B cell (primary cell): ENCODE measurements around the gene PPP1R16B. TPM values are rescaled to one million over a fixed set of nuclear protein-coding genes. Genes with fewer than 3 reads are reported as not detected.
A peak's percentile ranks its signal among the peaks of the same experiment; 100 is the strongest.

ENCODE experiments used
- ATAC-seq: fragments of 200-7000 bp; cut with Tn5 transposase; one replicate; pipeline ENCODE4 v1.10.0; 2021; ENCODE audit warnings: low read depth, mild to moderate bottlenecking, moderate number of reproducible peaks, moderate library complexity
- CTCF ChIA-PET: fragments of 350-600 bp; sonication (Branson Sonifier 250); formaldehyde crosslinking; loops from one replicate; lab custom pipeline; 2021; ENCODE audit warnings: antibody characterized with exemption, inconsistent platforms; lab: Charles Lee
- POLR2A ChIA-PET: fragments of 350-600 bp; sonication (Branson Sonifier 250); formaldehyde crosslinking; loops from one replicate; lab custom pipeline; 2021; ENCODE audit warnings: antibody characterized with exemption; lab: Charles Lee
- DNase-seq: peaks from one replicate; pipeline ENCODE4 v3.0.0; 2013
- H2AFZ ChIP-seq: 2 replicates; pipeline ENCODE4 v1.6.1; 2012; ENCODE audit warnings: mild to moderate bottlenecking, low read depth, low read length; ENCODE audit not compliant: insufficient read depth, poor library complexity, severe bottlenecking
- H3K27ac ChIP-seq, 2 donors: 1 replicate in 1 of 2; 2 replicates in 1 of 2; pipeline ENCODE4 v1.5.1; 2012 to 2013; ENCODE audit warnings: low read length in 2 of 2, mild to moderate bottlenecking in 2 of 2, moderate library complexity in 1 of 2
- H3K27me3 ChIP-seq, 4 experiments: fragments of 200-600 bp in 1 of 4; sonication (generic) in 1 of 4; replicated peaks in 1 of 4; 1 replicate in 2 of 4; 2 replicates in 2 of 4; pipeline versions ENCODE4 v1.6.1 to v1.7.0; 2013 to 2016; ENCODE audit warnings: low read length in 3 of 4, mild to moderate bottlenecking in 2 of 4, mixed read lengths in 1 of 4, moderate library complexity in 1 of 4; ENCODE audit not compliant: insufficient read depth in 4 of 4, control insufficient read depth in 3 of 4; ENCODE audit errors: control extremely low read depth in 1 of 4
- H3K36me3 ChIP-seq, 2 experiments: replicated peaks in 1 of 2; 1 replicate in 1 of 2; 2 replicates in 1 of 2; pipeline versions ENCODE4 v1.6.1 to v1.7.1; 2013; ENCODE audit warnings: low read length in 1 of 2; ENCODE audit not compliant: insufficient read depth in 2 of 2, control insufficient read depth in 1 of 2; ENCODE audit errors: control extremely low read depth in 1 of 2, extremely low read depth in 1 of 2
- H3K4me1 ChIP-seq, 2 donors: fragments of 200-600 bp in 1 of 2; sonication (generic) in 1 of 2; 1 replicate in 1 of 2; 2 replicates in 1 of 2; pipeline versions ENCODE4 v1.5.1 to v1.6.1; 2013 to 2017; ENCODE audit warnings: low read length in 2 of 2; ENCODE audit not compliant: control insufficient read depth in 2 of 2, insufficient read depth in 2 of 2
- H3K4me2 ChIP-seq: replicated peaks from 2 replicates; pipeline ENCODE3; 2012; ENCODE audit warnings: mild to moderate bottlenecking, low read depth, low read length; ENCODE audit not compliant: poor library complexity, severe bottlenecking
- H3K4me3 ChIP-seq, 5 experiments: fragments of 200-600 bp in 1 of 5; sonication (generic) in 1 of 5; 1 replicate in 3 of 5; 2 replicates in 2 of 5; pipeline versions ENCODE4 v1.5.1 to v1.7.0; 2011 to 2016; ENCODE audit warnings: low read length in 4 of 5, mild to moderate bottlenecking in 4 of 5, low read depth in 2 of 5, control low read depth in 1 of 5, moderate library complexity in 1 of 5; ENCODE audit not compliant: insufficient read depth in 1 of 5; ENCODE audit errors: control extremely low read depth in 1 of 5, extremely low read depth in 1 of 5
- H3K79me2 ChIP-seq: fragments of 200-600 bp; sonication (generic); one replicate; pipeline ENCODE4 v1.6.0; 2016; ENCODE audit warnings: low read length; ENCODE audit not compliant: control insufficient read depth, insufficient read depth
- H3K9ac ChIP-seq: fragments of 200-600 bp; sonication (generic); 2 replicates; pipeline ENCODE4 v1.6.1; 2017; ENCODE audit warnings: mild to moderate bottlenecking, low read length, moderate library complexity
- H3K9me3 ChIP-seq, 3 donors: one replicate each; pipeline versions ENCODE4 v1.6.1 to v1.7.1; 2013; ENCODE audit warnings: low read length in 2 of 3; ENCODE audit not compliant: control insufficient read depth in 2 of 3, insufficient read depth in 1 of 3; ENCODE audit errors: control extremely low read depth in 1 of 3
- H4K20me1 ChIP-seq: 2 replicates; pipeline ENCODE4 v1.6.0; 2012; ENCODE audit warnings: mild to moderate bottlenecking, low read length; ENCODE audit not compliant: insufficient read depth, control insufficient read depth, poor library complexity, severe bottlenecking
- H3K27ac Mint-ChIP-seq: one replicate; pipeline ENCODE4 v1.8.0; 2021; ENCODE audit warnings: mixed read lengths
- H3K27me3 Mint-ChIP-seq: one replicate; pipeline ENCODE4 v1.8.0; 2021; ENCODE audit warnings: mixed read lengths
- H3K4me1 Mint-ChIP-seq: one replicate; pipeline ENCODE4 v1.8.0; 2021; ENCODE audit warnings: mixed read lengths
- H3K4me3 Mint-ChIP-seq: one replicate; pipeline ENCODE4 v1.8.0; 2021; ENCODE audit warnings: mixed read lengths
- H3K9me3 Mint-ChIP-seq: one replicate; pipeline ENCODE4 v1.8.0; 2022; ENCODE audit warnings: mixed read lengths; ENCODE audit not compliant: insufficient read depth
- CTCF ChIP-seq: fragments of 200-600 bp; IDR thresholded peaks from one replicate; pipeline ENCODE4 v1.8.0; 2022; ENCODE audit warnings: antibody characterized with exemption, mild to moderate bottlenecking
- EZH2 ChIP-seq: IDR thresholded peaks from 2 replicates; pipeline ENCODE4 v1.6.1; 2012; ENCODE audit warnings: borderline replicate concordance, low read depth, mild to moderate bottlenecking, moderate library complexity, low read length; ENCODE audit not compliant: insufficient read depth, poor library complexity, severe bottlenecking
- WGBS: methylation state at CpG from one replicate; pipeline ENCODE4 v1.1.5; 2013; ENCODE audit warnings: missing lambda C conversion rate; ENCODE audit not compliant: insufficient coverage; 5-methylcytosine and 5-hydroxymethylcytosine counted together
- intact Hi-C: fragments of 100-400 bp; cut with micrococcal nuclease; formaldehyde crosslinking; loops from one replicate; pipeline ENCODE4 v1.10.0; 2022
- polyA plus RNA-seq: library from polyadenylated mRNA; depleted of rRNA; stranded (reverse); fragments of >200 nt; gene quantifications from 2 replicates; pipeline ENCODE4 v1.2.3, GENCODE V29; 2012
- total RNA-seq, 2 donors: library from RNA; stranded (reverse); fragments of 120-200 nt in 1 of 2; gene quantifications; 1 replicate in 1 of 2; 2 replicates in 1 of 2; pipeline versions ENCODE4 v1.2.3 to v1.2.4, GENCODE V29; 2013 to 2022

PPP1R16B gene
- total and polyA plus RNA-seq, 2 donors (not counting 1 experiment from before 2014, with no cell fraction given), result 58.8 to 108 TPM

- Histone ChIP-seq H3K36me3 (no peaks in the 10 kb centered on the region), H2AFZ (no peak overlapping the region), H3K9ac (no peak overlapping the region), H4K20me1 (no peaks in the 10 kb centered on the region), H3K4me1 (peaks cover 0 to 3% of the 10 kb centered on the region in 2 donors), H3K27me3 (no peaks in the 10 kb centered on the region), H3K27ac (no peak overlapping the region), H3K79me2 (no peaks in the 10 kb centered on the region), H3K4me3 (no peak overlapping the region), H3K4me2 (no peak overlapping the region), H3K9me3 (no peaks in the 10 kb centered on the region)
- CTCF ChIA-PET, result interaction anchor here (1.9 kb wide), 1 partner anchor 8 kb away, joined by 9 read pairs; no protein-coding TSS in a partner anchor
- intact Hi-C loops, result no loop called here
- ATAC-seq (no peak), DNase-seq (no peak)
- no peak overlapping the region for H3K4me3 Mint-ChIP-seq
- peaks cover 6% of the 10 kb centered on the region for H3K4me1 Mint-ChIP-seq
- H3K27me3 Mint-ChIP-seq, result no peaks in the 10 kb centered on the region
- POLR2A ChIA-PET, result interaction anchor here (0.7 kb wide), 1 partner anchor 79 kb away, joined by 3 read pairs; no protein-coding TSS in a partner anchor
- no peaks in the 10 kb centered on the region for H3K9me3 Mint-ChIP-seq
- 100% methylated on average over 2 of the region's 3 CpGs for WGBS
- H3K27ac Mint-ChIP-seq, result no peak overlapping the region
- TF ChIP-seq EZH2 (no peak), CTCF (no peak)
These were observed 7.2 kb upstream of the PPP1R16B start for GRCh38 chr20:38798266-38798665.

DNA sequence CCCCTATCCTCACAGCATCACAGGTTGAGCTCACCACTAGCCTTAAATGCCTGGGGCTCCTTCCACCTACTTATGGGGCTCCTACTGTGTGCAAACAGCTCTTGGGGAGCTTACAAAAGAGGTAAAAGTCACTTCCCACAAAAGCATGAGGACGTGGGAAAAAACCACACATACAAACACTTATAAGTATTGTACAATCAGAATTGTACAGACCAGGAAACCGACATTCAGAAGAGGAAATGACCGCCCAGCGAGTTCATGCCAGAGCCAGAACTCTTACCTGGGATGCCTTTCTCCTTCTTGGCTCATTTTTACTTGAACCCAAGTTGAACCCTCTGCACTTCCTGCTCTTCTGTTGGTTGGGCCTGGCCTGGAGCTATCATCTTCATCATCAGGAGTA is 6.3 kb upstream of the PPP1R16B start:
- POLR2A ChIA-PET, result interaction anchor here (0.7 to 1.1 kb wide), 3 partner anchors 26 to 93 kb away, joined by 3 read pairs; no protein-coding TSS in a partner anchor
- WGBS, result 52% methylated on average over 3 of the region's 4 CpGs
- TF ChIP-seq CTCF, result no peak
- TF ChIP-seq EZH2, result no peak
- Histone ChIP-seq H3K9me3 (no peaks in the 10 kb centered on the region), H3K4me1 (peaks cover 2 to 7% of the 10 kb centered on the region in 2 donors), H3K27ac (no peak overlapping the region), H3K9ac (no peak overlapping the region), H4K20me1 (no peaks in the 10 kb centered on the region), H2AFZ (no peak overlapping the region), H3K4me3 (no peak overlapping the region), H3K27me3 (no peaks in the 10 kb centered on the region), H3K36me3 (no peaks in the 10 kb centered on the region), H3K4me2 (no peak overlapping the region), H3K79me2 (no peaks in the 10 kb centered on the region)
- ATAC-seq (no peak), DNase-seq (no peak)
- Mint-ChIP-seq H3K4me1 (peaks cover 13% of the 10 kb centered on the region), H3K27ac (peak overlapping the region; percentile 74), H3K9me3 (no peaks in the 10 kb centered on the region), H3K4me3 (no peak overlapping the region), H3K27me3 (no peaks in the 10 kb centered on the region)
- intact Hi-C loops, result no loop called here
- CTCF ChIA-PET, result interaction anchor here (1.9 kb wide), 1 partner anchor 9 kb away, joined by 9 read pairs; no protein-coding TSS in a partner anchor
